ENCODE measurements around the gene JAZF1.

The JAZF1 gene

DNA sequence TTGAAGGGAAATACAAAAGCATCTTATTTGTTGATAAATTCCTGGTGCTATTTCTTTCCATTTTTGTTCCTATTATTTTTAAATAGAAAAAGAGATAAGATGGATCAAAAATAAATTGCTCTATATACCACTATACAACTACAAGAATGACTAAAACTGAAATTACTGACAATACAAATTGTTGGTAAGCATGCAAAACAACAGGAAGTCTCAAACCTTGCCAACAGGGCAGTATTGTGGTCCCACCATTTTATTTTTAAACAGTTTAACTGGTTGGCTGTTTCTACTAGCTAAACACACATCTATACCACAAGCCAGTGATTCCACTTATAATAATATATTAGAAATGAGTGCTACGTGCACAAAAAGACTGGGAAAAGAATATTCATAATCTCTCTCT is 213.0 kb downstream of the JAZF1 start:
- DNase-seq (ENCODE audit: low read depth) = no peak

DNA sequence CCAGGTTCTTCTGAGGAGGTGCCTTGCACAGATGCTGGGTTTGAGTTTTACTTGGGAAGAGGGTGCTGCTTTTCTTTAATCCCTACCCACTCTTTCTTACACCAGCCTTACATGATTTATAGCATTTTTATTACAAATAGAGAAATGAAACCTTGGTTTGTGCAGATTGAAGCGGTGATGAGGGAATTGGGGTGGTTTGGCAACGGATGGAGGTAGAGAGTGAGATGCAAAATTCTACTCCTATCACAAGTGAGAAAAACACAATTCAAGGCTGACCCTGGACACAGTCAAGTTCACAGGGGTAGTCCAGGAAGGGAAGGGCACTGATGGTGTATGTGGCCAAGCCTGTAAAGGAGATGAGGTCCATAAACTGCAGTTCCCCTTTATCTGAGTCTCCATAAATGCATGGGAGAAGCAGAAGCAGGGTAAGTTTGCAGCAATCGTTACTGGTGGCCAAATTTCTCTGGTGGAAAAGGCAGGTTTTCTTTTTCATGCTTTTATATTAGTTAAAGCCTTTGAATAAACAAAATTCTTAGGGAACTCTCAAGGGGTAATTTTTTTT is 214.3 kb downstream of the JAZF1 start:
- DNase-seq (ENCODE audit: low read depth) = no peak

DNA sequence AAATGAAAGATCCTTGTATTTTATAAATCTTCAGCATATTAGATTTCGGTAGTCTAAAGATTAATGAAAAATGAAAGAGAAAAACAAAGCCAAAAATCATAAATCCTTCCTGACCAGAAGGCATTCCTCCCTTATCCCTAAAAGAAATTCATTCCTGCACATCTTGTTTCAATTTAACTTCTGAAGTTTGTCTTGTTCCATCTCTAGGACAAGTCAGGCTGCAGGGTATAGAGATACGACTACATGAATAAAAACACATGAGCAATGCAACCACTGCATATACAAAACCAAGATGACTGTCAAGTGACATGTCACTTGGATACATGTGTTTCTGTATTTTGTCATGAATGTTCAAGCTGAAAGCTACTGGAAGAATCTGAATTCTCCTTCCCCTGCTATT is 214.9 kb downstream of the JAZF1 start:
- no peak for DNase-seq (ENCODE audit: low read depth)

DNA sequence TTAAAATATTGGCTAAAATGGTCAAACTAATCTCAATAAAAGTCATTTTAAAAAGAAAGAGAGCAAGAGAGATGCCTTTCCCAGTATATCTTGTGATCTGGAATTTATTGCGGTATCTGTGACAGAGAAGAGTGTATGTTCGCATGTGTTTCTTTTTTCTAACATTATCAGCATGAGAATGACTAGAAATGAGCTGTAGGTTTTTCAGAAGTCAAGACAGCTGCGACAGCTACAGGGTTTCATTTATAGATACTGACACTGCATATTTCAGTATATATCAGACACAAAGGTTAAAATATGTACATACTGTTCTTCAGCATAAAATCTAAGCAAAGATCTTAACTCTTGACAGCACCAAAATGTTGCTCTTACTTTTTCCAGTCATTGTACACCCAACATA is 215.8 kb downstream of the JAZF1 start:
- DNase-seq (ENCODE audit: low read depth) = no peak

DNA sequence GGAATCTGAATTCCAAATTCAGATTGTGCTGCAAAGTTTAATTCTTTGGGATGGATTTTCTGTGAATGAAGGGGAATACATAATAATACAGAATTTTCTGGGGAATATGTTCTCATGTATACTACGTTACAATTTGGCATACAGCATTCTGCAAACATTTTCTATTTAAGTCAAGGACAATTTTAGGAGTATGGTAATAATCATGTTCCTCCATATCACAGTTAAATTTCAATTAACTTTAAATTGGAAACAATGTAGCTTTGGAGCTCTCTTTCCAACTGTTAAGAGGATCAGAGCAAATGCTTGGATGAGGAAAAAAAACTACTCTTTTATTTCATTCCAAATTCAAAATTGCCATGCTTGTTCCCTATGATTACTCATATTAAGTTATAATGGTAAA is 217.5 kb downstream of the JAZF1 start:
- no peak for DNase-seq (ENCODE audit: low read depth)

DNA sequence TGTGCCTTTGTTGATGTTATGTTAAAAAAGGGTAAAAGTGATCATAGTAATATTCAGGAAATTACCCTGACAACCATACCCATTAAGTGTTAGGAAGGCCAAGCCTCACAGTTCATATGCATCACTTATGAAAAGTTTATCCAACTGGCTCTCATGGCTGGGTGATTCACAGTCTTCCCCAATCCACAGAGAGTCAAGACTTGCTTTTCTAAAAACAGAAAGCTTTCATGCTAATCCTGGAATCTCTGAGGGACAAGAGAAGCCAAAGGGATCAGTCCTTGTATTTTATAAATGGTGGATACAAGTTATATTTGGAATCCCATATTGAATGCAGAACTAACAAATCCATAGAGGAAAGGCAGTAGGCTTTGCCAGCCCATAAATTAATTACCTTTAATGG is 218.3 kb downstream of the JAZF1 start:
- no peak for DNase-seq (ENCODE audit: low read depth)

DNA sequence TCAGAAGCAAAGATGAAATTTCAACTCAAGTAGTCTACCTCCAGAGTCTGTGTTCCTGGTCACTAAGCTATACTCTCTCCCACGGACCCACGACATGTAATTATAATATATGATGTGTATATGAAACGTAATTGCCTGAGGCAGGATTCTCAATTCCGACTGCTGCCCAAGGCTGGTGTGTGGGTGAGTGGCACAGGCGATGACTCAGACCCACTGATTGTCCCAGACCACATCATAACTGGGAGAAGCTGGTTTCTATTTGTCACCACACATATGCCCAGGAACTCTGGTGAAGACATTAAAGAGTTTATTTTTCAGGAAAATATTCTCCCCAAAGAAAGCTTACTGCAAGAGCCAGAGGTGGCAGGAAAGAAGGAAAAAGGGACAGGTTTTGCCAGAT is 219.3 kb downstream of the JAZF1 start:
- DNase-seq (ENCODE audit: low read depth) = peak; percentile 9

DNA sequence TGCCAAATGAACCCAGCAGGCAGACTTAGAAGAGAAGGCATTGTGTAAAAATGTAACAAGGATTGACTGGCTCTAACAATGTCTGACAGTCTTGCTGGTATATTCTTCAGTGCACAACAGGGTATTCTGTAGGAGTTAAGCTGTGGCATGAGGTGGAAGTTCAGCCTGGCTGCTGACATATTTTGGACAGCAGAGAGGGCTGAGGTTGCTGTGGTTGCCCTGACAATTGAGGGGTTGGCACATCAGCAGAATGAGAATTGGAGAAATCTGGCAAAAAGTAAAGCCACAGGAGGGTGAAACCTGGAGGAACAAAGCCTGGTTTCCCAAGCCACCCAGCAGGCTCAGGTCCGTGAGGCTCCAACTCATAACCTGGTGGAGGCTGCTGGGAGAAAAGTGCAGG is 220.2 kb downstream of the JAZF1 start:
- no peak for DNase-seq (ENCODE audit: low read depth)

DNA sequence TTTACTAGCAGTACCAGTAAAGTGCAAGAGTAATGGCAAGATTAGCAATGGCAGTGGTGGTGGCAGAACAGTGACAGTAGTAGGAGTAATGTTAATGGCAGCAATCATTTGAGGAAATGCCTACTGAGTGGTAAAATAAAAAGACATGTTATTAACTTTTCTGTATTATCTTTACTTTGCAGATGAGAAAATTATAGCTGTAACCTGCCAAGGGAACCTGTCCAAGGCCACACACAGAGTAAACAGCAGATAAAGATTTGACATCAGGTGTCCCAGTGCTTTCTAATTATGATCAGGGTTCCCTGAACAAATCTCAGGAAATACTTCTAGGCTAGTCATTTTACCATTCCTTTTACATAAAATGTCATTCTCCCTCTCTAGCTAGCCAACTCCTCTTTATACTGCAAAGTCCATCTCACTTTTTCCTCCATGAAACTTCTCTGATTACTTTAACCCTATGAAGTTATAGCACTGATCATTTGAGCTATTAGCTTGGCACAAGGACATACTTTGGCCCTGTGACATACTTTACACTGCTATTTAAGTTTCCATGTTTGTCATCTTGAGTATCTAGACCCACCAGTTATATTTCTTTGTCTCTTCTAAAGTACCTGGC is 221.6 kb downstream of the JAZF1 start:
- DNase-seq (ENCODE audit: low read depth) = no peak

DNA sequence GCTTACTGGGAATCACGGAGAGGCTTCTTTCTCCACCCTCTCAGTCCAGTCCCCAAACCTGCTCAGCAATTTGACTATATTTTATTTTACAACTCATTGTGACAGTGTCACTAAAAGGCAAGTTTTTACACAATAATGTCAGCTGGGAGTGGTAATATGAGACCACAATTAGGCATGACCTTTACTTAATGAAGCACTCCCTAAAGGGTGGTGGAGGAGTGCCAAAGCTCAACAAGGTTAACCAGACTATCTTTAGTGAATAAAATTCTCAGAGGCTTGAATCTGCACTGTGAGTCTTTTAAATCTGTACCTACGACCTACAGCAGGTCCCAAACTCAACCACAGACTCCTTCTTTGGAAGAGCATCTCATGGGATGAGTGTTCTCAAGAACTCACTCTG is 225.0 kb downstream of the JAZF1 start:
- DNase-seq (ENCODE audit: low read depth) = no peak

DNA sequence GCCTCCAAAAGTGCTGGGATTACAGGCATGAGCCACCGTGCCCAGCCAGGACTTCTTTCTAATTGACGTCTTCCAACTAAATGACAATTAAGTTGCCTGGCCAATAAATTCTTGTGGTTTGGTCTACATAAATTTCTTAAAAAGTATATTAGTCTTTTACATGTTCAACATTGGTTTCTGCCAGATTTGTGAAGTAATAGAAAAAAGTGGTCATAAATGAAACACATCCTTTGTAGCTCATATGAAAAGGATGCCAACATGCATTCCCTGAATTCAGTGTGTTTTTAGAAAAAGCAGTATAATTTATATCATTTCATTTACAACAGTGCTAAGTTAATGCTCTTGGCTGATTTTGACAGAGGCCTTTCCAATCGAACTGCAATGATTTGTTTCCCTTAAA is 225.6 kb downstream of the JAZF1 start:
- DNase-seq (ENCODE audit: low read depth) = no peak

DNA sequence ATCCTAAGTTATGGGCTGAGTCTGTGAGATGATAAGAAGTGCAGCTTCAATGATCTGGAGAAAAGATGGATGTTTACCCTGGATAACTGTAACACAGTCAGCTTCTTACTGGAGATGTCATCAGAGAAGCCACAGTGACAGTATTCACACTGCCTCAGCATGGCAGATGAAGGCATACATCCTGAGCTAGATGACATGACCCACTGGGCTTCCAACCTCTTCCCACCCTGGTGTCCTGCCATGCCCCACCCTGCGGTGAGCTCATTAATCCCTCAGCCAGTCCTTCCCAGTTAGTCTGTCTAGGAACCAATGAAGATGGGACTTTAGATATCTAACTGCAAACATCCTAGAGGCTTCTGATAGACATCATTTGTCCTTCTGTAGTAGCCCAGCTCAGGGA is 226.8 kb downstream of the JAZF1 start:
- DNase-seq (ENCODE audit: low read depth) = no peak

DNA sequence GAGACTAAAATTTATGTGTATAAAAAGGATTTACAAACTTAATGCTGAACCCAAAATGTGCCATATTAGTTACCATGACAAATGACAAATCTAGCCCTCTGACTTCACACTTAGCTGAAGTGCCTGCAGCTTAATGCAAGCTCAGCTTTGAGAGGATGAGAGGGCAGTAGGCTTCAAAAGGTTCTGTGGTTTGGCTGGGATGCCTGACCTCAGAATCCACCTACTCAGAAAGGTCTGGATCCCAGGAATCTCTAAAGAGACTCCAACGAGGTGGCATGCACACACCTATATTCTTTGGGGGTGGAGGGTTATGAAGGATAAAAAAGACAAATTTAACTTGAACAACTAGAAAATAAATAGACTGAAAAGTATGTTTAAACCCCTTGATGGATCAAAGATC is 227.2 kb downstream of the JAZF1 start:
- DNase-seq (ENCODE audit: low read depth) = no peak

DNA sequence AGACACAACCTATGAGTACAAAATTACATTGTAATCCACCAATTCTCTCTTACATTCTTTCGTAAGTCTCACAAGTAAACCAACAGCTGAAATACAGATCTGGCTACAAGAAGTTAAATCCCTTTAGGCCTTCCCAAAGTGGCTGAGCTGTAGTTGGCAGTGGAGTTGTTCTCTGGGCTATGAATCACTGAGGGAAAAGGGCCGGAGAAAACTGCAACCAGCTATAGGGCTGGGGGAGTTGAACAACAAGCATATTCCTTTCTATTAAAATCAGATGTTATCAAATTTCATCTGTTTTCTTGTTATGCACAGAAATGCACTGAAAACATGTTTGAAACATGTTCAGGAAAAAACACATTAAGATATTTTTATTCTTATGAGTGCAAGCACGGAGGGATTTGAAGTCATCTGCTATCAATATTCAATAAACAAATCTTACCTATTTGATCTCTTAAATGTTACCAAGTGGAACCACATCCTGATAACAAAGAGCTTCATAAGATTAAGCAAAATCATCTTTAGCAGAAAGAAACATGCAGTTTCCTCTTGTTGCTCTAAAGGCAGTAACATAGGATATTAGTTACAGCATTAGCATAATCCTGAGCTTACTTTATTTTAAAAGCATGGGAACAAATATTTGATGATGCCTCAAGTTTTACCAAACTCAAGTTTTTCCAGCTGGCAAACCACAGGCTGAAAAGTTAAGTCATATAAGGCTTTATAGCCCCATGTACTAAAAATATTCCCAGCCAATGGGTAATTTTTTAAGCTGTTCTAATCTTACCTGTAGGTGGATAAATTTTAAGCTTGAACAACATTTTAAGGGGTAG is 227.9 kb downstream of the JAZF1 start:
- no peak for DNase-seq (ENCODE audit: low read depth)

DNA sequence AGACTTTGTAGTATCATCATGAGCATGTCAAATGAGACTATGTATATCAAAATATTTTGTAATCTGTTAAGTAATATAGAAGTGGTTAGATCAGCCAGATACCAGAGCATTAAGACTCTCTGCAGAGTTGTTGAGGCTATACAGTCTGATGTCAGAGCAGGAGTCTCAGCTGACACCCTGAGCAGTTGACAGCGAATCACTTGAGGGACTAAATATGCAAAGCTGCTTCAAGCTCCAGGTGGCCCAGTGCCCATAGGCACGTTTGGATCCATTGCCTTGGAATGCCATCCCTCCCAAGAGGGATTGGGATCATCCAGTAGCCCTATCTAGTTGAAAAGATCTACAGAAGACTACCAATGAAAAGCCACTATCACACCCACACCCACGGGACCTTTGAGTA is 230.5 kb downstream of the JAZF1 start:
- no peak for DNase-seq (ENCODE audit: low read depth)

DNA sequence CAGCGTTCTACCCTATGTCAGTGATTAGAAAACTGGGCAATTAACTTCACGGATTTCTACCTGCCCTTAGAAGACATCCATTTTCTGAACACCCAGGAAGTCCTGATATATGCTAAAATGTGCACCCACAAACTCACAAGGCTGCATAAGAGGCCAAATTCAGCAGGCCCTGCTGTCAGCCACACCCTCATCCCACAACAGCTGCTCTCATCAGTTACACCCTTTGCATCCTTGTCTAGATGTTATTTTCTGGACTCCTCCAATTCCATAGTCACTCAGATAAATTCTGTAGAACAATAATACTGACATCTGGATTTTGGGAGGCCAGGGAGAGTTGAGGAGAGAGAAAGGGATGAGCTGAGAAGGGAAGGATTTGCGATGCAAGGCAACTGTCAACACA is 231.7 kb downstream of the JAZF1 start:
- DNase-seq (ENCODE audit: low read depth) = no peak

DNA sequence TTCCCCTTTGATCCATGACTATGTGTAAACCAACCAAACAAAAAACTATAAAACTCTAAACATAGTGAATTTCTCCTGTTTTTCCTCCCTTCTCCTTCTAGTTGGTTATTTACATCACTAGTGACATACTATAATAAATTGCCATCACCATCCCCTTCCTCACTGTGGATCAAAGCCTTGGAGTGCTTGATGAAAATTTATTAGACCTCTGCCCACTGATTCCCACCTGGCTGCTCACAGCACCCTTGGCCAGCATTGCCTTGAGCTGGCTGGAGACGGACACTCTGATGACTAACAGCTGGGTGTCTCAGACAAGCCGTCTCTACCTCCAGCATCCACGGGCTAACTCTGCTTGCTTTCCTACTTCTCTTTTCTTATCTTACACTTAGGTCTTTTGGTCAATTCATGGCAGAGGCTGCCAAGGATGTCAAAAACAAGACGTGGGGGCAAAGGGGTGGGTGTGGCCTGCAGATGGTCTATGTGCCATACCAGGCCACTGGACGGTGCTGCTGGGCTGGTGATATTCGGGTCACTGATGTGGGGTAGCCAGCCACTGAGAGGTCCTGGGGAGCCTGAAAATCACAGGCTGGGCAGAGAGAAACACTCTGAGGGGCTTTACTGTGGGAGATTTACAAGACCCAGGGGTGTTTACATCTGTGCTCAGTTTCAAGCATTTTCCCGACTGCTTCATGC is 232.9 kb downstream of the JAZF1 start:
- no peak for DNase-seq (ENCODE audit: low read depth)

DNA sequence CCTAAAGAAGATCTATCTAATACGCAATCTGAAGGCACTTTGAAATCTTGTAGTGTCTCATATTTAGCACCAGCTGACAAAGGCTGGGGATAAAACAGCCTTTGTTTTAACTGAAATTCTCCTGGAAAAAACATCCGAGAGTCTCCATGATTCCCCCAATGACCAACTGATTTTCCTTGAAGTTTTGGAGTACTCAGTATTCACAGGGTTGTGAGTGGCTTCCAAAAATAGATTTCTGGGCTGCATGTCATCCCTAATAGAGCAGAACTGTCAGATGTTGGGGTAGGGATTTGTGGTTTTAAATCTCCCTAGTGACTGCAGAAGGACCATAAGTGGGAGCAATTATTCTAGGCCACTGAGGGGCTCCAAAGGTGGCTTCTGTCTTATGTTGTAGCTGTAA is 234.2 kb downstream of the JAZF1 start:
- no peak for DNase-seq (ENCODE audit: low read depth)

DNA sequence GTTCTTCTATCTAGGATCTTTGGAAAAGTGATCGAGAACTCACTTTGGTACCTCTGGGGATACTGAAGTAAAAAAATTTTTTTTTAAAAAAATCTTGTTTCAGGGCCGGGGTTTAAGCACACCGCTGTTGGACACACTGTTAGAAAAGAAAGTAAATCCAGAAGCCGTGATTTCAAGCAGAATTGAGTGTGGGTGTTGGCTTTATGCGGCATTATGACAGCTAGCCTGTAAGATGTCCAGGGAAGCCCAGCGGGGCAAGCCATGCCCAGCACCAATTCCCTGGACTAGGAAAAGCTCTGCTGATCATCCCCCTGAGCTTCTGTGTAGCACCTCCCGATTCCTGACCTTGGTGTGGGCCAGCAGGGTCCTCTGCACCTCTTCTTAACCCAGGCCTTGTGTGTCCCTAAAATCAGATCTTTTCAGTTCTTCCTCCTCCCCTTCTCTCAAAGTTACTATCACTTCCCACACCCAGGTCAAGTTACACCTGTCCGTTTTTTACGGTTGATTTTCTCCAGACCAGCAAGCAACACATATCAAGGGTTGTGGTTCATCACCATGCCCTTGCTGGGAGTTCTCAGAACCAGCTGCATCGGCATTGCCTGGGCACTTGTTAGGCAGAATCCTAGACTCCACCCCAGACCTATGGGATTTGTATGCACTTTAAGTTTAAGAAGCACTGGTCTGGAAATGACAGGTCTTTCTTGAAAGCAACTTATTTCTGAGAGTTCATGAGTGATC is 235.4 kb downstream of the JAZF1 start:
- DNase-seq (ENCODE audit: low read depth) = no peak

DNA sequence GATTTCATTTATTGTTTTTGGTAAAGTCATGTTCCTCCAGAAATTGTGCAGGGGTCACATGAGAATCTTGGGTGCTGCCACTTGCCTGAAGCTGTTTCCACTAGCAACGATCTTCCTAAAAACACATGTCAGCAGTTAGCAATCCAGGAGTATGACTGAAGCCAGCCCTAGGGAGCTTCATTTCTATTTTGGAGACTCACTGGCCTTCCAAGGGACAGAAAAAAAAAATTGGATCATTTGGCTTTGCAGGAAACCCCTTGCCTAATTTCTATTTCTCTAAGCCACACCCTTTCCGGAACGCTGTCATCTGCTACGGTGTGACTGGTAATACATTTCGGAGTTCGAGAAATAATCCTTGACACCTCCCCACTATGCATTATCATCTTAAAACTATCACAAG is 236.0 kb downstream of the JAZF1 start:
- DNase-seq (ENCODE audit: low read depth) = no peak

DNA sequence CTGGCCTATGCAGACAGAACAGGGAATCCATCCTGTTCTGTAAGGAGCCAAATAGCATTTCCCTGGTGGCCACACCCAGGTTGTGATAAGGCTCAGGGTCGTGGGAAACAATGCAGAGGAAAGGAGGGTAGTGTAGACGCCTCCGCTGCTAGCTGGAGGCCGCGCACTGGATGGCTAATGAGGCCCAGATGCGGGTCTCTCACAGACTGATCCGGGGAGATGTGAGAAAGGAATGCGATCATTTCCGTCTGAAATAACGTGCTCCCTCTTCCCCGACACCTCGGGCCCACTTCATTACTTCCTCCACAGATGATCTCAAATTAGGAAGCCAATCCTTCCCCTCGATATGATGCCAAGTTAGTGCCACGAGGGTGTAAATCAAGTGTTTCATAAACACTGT is 237.4 kb downstream of the JAZF1 start:
- no peak for DNase-seq (ENCODE audit: low read depth)

DNA sequence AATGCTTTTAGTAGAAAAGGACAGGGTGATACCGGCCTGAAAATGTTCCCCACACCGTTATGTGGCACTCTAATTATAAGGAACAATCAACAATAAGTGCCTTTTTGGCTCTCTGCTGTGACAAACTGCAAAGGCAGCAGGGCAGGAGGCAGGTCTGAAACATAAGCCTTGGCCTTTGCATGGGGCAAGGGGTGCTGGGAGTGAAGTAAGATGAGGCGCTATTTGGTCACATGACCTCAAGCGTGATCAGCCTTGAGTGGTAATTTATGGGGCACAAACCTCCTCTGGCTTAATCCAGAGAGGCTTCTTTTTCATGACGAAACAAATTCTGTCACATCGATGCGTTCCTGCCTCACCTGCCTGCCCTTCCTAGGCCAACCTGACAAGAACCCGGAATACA is 237.9 kb downstream of the JAZF1 start:
- DNase-seq (ENCODE audit: low read depth) = no peak
